ENCODE data around the gene ITPR1. TPM values are rescaled to one million over a fixed set of nuclear protein-coding genes. Genes with fewer than 3 reads are reported as not detected.

The ITPR1 gene
- total RNA-seq, 1 donor from 2014 or later = 45.9 TPM

- TF ChIP-seq CTCF (conservative IDR thresholded peaks at IDR 0.05) = no peak
- peaks cover 7% of the 10 kb centered on the region for H3K36me3 Mint-ChIP-seq
- DNase-seq (ENCODE audit: extremely low spot score, unreplicated experiment) = no peak
- H3K4me1 Mint-ChIP-seq (ENCODE audit: unreplicated experiment) = peaks cover 24% of the 10 kb centered on the region
- no peak overlapping the region for H3K27ac Mint-ChIP-seq
- H3K27me3 Mint-ChIP-seq = peaks cover 22% of the 10 kb centered on the region
- H3K4me3 Mint-ChIP-seq = no peak overlapping the region
- H3K9me3 Mint-ChIP-seq = no peaks in the 10 kb centered on the region
These were observed 4.0 kb downstream of the ITPR1 start for GRCh38 chr3:4497005-4497692.

DNA sequence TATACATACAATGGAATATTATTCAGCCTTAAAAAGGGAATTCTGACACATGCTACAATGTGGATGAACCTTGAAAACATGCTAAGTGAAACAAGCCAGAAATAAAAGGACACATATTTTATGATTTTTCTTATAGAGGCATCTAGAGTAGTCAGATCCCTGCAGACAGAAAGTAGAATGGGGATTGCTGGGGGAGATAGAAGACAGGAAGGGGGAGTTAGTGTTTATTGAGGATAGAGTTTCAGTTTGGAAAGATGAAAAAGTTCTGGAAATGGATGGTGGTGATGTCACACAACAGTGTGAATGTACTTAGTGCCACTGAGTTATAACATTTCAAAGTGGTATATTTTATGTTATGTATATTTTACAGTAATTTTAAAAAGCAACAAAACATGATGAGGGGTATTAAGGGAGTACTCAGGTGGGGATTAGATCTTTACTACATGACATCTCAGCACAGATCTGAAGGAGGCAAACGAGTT lies 4.7 kb downstream of the ITPR1 start:
- H3K4me3 Mint-ChIP-seq = no peak overlapping the region
- peaks cover 7% of the 10 kb centered on the region for H3K36me3 Mint-ChIP-seq
- peaks cover 25% of the 10 kb centered on the region for H3K4me1 Mint-ChIP-seq (ENCODE audit: unreplicated experiment)
- no peaks in the 10 kb centered on the region for H3K9me3 Mint-ChIP-seq
- peaks cover 22% of the 10 kb centered on the region for H3K27me3 Mint-ChIP-seq
- H3K27ac Mint-ChIP-seq = no peak overlapping the region
- DNase-seq (ENCODE audit: extremely low spot score, unreplicated experiment) = no peak
- TF ChIP-seq CTCF (conservative IDR thresholded peaks at IDR 0.05) = no peak

DNA sequence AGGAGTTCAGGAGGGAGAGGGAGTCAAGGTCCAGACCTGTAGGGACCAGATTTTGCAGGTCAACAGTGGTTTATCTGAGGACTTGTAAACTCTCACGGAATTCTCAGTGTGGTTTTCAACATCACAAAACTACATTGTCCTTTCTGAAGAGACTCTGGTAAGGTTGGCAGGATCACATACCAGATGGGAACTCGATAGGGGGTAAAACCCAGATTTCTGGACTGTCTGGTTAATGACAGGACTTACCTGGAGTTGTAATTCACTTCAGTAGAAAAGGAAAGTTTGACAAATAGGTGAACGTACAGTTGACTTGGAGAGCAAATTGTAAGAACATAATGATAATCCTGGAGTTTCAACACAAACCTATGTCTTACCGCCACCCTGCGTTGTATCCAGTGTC lies 5.3 kb downstream of the ITPR1 start:
- Mint-ChIP-seq H3K36me3 (peaks cover 7% of the 10 kb centered on the region), H3K4me3 (no peak overlapping the region), H3K27me3 (peaks cover 22% of the 10 kb centered on the region), H3K4me1 (ENCODE audit: unreplicated experiment) (peaks cover 26% of the 10 kb centered on the region), H3K27ac (no peak overlapping the region), H3K9me3 (no peaks in the 10 kb centered on the region)
- DNase-seq (ENCODE audit: extremely low spot score, unreplicated experiment) = no peak
- TF ChIP-seq CTCF (conservative IDR thresholded peaks at IDR 0.05) = no peak

- Mint-ChIP-seq H3K27me3 (no peaks in the 10 kb centered on the region), H3K4me3 (no peak overlapping the region), H3K27ac (no peak overlapping the region), H3K36me3 (peaks cover 16% of the 10 kb centered on the region), H3K9me3 (no peaks in the 10 kb centered on the region), H3K4me1 (ENCODE audit: unreplicated experiment) (peaks cover 35% of the 10 kb centered on the region)
- no peak for TF ChIP-seq CTCF (conservative IDR thresholded peaks at IDR 0.05)
- no peak for DNase-seq (ENCODE audit: extremely low spot score, unreplicated experiment)
These were observed 8.3 kb downstream of the ITPR1 start for GRCh38 chr3:4501437-4501836.

- H3K4me3 Mint-ChIP-seq = peak overlapping the region; percentile 39
- no peak overlapping the region for H3K27ac Mint-ChIP-seq
- H3K36me3 Mint-ChIP-seq = peaks cover 17% of the 10 kb centered on the region
- no peak for DNase-seq (ENCODE audit: extremely low spot score, unreplicated experiment)
- H3K27me3 Mint-ChIP-seq = no peaks in the 10 kb centered on the region
- H3K4me1 Mint-ChIP-seq (ENCODE audit: unreplicated experiment) = peaks cover 37% of the 10 kb centered on the region
- no peak for TF ChIP-seq CTCF (conservative IDR thresholded peaks at IDR 0.05)
- H3K9me3 Mint-ChIP-seq = no peaks in the 10 kb centered on the region
These were observed 8.8 kb downstream of the ITPR1 start for GRCh38 chr3:4501927-4502326.

Measured in type B pancreatic cell (in vitro differentiated cells).